Kidney (tissue), 14 donors: ENCODE measurements around the gene MADD. TPM values are rescaled to one million over a fixed set of nuclear protein-coding genes. Genes with fewer than 3 reads are reported as not detected.

Experiments used
- DNase-seq, 5 donors: peaks; one replicate each; pipeline ENCODE4 v3.0.0-alpha.2; 2013 to 2020
- FAIRE-seq: peaks from 2 replicates; lab custom pipeline; 2012; peaks lifted over from hg19 to GRCh38; lab: Jason Lieb, UNC
- H3K27ac ChIP-seq, 2 donors: one replicate each; pipeline ENCODE4 v1.7.0; 2013; ENCODE audit warnings: low read depth in 2 of 2, low read length in 2 of 2, inconsistent platforms in 1 of 2
- H3K27me3 ChIP-seq: one replicate; pipeline ENCODE4 v1.7.1; 2013; ENCODE audit warnings: low read length, inconsistent platforms; ENCODE audit not compliant: control insufficient read depth, insufficient read depth
- H3K36me3 ChIP-seq, 3 donors: one replicate each; pipeline versions ENCODE4 v1.7.0 to v1.7.1; 2013; ENCODE audit warnings: low read length in 3 of 3, control low read depth in 1 of 3, inconsistent platforms in 1 of 3; ENCODE audit not compliant: insufficient read depth in 3 of 3, control insufficient read depth in 2 of 3
- H3K4me1 ChIP-seq, 3 donors: one replicate each; pipeline versions ENCODE4 v1.7.0 to v1.7.1; 2013; ENCODE audit warnings: low read length in 3 of 3, inconsistent platforms in 1 of 3, low read depth in 1 of 3; ENCODE audit not compliant: control insufficient read depth in 2 of 3, insufficient read depth in 2 of 3
- H3K4me3 ChIP-seq, 3 donors: one replicate each; pipeline versions ENCODE4 v1.7.0 to v1.8.1; 2013; ENCODE audit warnings: low read length in 3 of 3, control low read depth in 1 of 3, inconsistent platforms in 1 of 3
- H3K9ac ChIP-seq, 3 donors: one replicate each; pipeline versions ENCODE4 v1.7.0 to v1.7.1; 2013; ENCODE audit warnings: low read length in 3 of 3, control low read depth in 1 of 3, inconsistent platforms in 1 of 3
- H3K9me3 ChIP-seq, 3 donors: one replicate each; pipeline versions ENCODE4 v1.7.0 to v1.7.1; 2013; ENCODE audit warnings: low read length in 3 of 3, control low read depth in 1 of 3, inconsistent platforms in 1 of 3; ENCODE audit not compliant: control insufficient read depth in 2 of 3, insufficient read depth in 1 of 3
- intact Hi-C: fragments of 100-400 bp; cut with DNase I; formaldehyde crosslinking; loops from one replicate; pipeline ENCODE4 v1.11.1; 2022
- polyA plus RNA-seq: library from polyadenylated mRNA; stranded (reverse); fragments of 350-450 nt; fragmentation: Illumina TruSeq; extraction: RNeasy Lipid Tissue Mini Kit (QIAGEN cat#74804); gene quantifications from one replicate; pipeline ENCODE4 v1.2.3, GENCODE V29; 2014; ENCODE audit warnings: low read depth, low replicate concordance; ENCODE audit not compliant: insufficient read depth
- total RNA-seq: library from RNA; stranded (reverse); fragmentation: NEBNext Ultra II Directional; extraction: Animal tissue kit (Norgen Biotek cat#: 25700); gene quantifications from one replicate; pipeline ENCODE4 v1.2.1, GENCODE V29; 2021
- TF ChIP-seq, protein P1 (sequence below): IDR thresholded peaks from 3 replicates; pipeline ENCODE4 v1.5.1; 2012; ENCODE audit warnings: mild to moderate bottlenecking, moderate library complexity, borderline replicate concordance; ENCODE audit not compliant: insufficient read depth; ENCODE audit errors: extremely low read depth
- donor health status: control.
- donor health status: control.
- donor health status: control.
- donor health status: control.
- donor health status: control.
- donor health status: DM: yes; HTN: yes; CAD: no.
- donor health status: Normal renal cell carcinoma (clear cell type).

MADD gene
- total and polyA plus RNA-seq, 2 donors from 2014 or later, result 19.0 to 39.2 TPM

DNA sequence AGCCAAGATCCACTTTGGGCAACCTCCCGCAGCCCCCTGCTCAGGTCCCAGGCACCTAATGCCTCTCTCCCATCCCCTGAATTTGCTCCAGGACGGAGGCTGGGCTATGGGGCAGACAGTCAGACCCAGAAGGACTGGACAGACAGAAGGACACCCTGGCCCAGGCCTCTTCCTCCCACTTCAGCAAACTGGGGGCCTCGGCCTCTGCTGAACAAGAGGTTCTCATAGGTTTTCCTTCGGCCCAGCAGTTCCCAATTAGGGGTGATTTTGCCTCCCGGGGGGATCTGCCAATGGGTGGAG is 104.7 kb downstream of the MADD start:
- Histone ChIP-seq H3K27ac (no peak overlapping the region), H3K27me3 (no peaks in the 10 kb centered on the region), H3K4me1 (peaks cover 0 to 3% (median 0%) of the 10 kb centered on the region in 3 donors), H3K36me3 (no peaks in the 10 kb centered on the region), H3K9ac (no peak overlapping the region), H3K9me3 (no peaks in the 10 kb centered on the region), H3K4me3 (no peak overlapping the region)
- DNase-seq (peak in 1 of 5 donors; percentile 65), FAIRE-seq (no peak)
- intact Hi-C loops, result loop anchor here (10.0 kb wide), 1 partner anchor 80 kb away; no protein-coding TSS in a partner anchor
- TF ChIP-seq, protein P1, sequence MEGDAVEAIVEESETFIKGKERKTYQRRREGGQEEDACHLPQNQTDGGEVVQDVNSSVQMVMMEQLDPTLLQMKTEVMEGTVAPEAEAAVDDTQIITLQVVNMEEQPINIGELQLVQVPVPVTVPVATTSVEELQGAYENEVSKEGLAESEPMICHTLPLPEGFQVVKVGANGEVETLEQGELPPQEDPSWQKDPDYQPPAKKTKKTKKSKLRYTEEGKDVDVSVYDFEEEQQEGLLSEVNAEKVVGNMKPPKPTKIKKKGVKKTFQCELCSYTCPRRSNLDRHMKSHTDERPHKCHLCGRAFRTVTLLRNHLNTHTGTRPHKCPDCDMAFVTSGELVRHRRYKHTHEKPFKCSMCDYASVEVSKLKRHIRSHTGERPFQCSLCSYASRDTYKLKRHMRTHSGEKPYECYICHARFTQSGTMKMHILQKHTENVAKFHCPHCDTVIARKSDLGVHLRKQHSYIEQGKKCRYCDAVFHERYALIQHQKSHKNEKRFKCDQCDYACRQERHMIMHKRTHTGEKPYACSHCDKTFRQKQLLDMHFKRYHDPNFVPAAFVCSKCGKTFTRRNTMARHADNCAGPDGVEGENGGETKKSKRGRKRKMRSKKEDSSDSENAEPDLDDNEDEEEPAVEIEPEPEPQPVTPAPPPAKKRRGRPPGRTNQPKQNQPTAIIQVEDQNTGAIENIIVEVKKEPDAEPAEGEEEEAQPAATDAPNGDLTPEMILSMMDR, result no peak

DNA sequence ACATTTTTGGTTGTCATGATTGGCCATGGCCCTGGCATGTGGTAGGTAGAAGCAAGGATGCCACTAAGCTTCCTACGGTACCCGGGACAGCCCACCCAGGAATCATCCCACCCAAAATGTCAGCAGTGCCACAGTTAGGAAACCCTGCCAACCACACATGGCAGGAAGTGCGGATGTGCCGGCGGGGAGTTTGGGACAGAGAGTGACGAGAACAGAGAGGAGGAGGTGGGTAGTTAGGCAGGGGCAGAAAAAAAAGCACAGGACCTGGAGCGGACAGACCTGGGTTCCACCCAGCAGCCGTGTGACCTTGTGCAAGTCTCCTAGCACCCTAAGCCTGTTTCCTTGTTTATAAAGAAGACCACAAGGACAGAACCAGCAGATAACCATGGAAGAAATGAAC is 105.1 kb downstream of the MADD start:
- intact Hi-C loops, result loop anchor here (10.0 kb wide), 1 partner anchor 80 kb away; no protein-coding TSS in a partner anchor
- FAIRE-seq (no peak), DNase-seq (peak in 1 of 5 donors; percentile 59)
- Histone ChIP-seq H3K4me1 (peaks cover 0 to 3% (median 0%) of the 10 kb centered on the region in 3 donors), H3K36me3 (no peaks in the 10 kb centered on the region), H3K4me3 (no peak overlapping the region), H3K9me3 (peaks cover 0 to 2% (median 0%) of the 10 kb centered on the region in 3 donors), H3K27ac (no peak overlapping the region), H3K27me3 (no peaks in the 10 kb centered on the region), H3K9ac (no peak overlapping the region)
- TF ChIP-seq, protein P1, result no peak

DNA sequence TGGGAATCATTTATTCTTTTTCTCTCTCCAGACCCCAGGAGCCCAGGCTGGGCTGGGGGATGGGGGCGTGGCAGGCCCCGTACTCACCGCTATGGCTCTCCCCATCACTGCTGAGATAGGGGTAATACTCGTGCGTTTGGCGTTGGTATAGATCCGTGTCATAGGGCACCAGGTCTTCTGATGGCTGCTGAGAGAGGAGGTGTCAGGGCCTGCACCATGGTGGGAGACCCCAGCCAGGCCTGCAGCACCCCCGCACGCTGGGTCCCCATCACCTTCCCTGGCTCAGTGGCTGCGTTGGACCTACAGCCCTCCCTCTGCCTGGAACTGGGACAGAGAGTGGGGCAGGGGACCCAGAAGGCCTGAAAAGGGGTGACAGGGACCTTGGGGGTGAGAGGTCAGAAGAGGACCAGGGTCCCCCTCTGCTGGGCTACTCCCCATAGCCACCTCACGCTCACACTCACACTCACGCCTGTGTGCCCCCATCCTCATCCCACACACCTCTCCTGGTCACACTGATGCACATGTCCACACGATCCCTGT is 105.7 kb downstream of the MADD start:
- FAIRE-seq (no peak), DNase-seq (peak in 1 of 5 donors; percentile 61)
- H3K9ac ChIP-seq, result no peak overlapping the region
- intact Hi-C loops, result loop anchor here (10.0 kb wide), 1 partner anchor 79 kb away; no protein-coding TSS in a partner anchor
- peak overlapping the region in 1 of 3 donors; percentile 11 for H3K4me3 ChIP-seq
- H3K36me3 ChIP-seq, result no peaks in the 10 kb centered on the region
- peaks cover 0 to 2% (median 0%) of the 10 kb centered on the region in 3 donors for H3K9me3 ChIP-seq
- H3K4me1 ChIP-seq, result peaks cover 0 to 3% (median 0%) of the 10 kb centered on the region in 3 donors
- H3K27me3 ChIP-seq, result no peaks in the 10 kb centered on the region
- TF ChIP-seq, protein P1, result no peak
- no peak overlapping the region for H3K27ac ChIP-seq

DNA sequence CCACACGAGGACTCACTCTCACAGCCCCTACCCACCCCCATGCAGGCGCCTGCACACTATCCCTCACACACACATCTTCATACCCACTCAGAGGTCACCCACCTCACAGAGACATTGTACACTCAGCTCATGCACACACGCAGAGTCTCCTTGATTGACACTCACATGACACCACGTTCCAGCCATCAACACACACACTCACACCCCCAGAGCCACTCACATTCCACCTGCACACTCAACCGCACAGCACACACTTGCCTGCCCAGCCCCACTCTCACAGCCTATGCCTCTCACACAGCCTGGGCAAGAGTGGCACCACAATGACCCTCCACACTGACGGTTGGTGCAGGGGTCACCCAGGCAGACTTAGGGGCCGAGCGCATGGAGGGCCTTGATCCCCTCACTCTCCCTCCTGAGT is 106.2 kb downstream of the MADD start:
- peak; percentile 65 to 83 (median 79) for DNase-seq
- intact Hi-C loops, result loop anchor here (10.0 kb wide), 1 partner anchor 79 kb away; no protein-coding TSS in a partner anchor
- no peak overlapping the region for H3K9ac ChIP-seq
- H3K4me3 ChIP-seq, result peak overlapping the region in 2 of 3 donors; percentile 11 to 23
- H3K27me3 ChIP-seq, result no peaks in the 10 kb centered on the region
- peaks cover 0 to 2% (median 0%) of the 10 kb centered on the region in 3 donors for H3K9me3 ChIP-seq
- peaks cover 0 to 3% (median 0%) of the 10 kb centered on the region in 3 donors for H3K4me1 ChIP-seq
- FAIRE-seq, result no peak
- no peaks in the 10 kb centered on the region for H3K36me3 ChIP-seq
- TF ChIP-seq, protein P1, result no peak
- no peak overlapping the region for H3K27ac ChIP-seq
